Measurements from ENCODE around the gene MTIF3.

DNA sequence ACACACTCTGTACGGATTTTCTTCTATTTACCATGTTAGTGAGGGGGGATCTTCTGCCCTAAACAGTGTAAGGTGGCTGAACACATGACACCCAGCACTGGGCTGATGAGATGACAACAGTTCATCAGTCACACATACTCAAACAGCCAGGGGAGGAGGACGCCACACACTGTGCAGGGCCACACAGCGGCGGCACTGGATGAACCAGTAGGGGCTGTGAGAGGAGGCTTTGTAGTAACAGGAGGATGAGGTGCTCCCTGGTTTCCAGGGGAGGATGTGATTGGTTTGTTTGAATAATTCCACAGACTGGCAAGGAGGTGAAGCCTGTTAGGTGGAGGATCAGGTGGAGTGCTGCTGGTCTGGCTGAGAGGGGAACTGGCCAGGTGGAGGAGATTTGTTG is 42.3 kb downstream of the MTIF3 start:
- TF ChIP-seq, protein P1, sequence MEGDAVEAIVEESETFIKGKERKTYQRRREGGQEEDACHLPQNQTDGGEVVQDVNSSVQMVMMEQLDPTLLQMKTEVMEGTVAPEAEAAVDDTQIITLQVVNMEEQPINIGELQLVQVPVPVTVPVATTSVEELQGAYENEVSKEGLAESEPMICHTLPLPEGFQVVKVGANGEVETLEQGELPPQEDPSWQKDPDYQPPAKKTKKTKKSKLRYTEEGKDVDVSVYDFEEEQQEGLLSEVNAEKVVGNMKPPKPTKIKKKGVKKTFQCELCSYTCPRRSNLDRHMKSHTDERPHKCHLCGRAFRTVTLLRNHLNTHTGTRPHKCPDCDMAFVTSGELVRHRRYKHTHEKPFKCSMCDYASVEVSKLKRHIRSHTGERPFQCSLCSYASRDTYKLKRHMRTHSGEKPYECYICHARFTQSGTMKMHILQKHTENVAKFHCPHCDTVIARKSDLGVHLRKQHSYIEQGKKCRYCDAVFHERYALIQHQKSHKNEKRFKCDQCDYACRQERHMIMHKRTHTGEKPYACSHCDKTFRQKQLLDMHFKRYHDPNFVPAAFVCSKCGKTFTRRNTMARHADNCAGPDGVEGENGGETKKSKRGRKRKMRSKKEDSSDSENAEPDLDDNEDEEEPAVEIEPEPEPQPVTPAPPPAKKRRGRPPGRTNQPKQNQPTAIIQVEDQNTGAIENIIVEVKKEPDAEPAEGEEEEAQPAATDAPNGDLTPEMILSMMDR (conservative IDR thresholded peaks at IDR 0.05; ENCODE audit: low read depth, low read length): no peak
- no peak for TF ChIP-seq EZH2 (IDR thresholded peaks at IDR 0.05; ENCODE audit: borderline replicate concordance, low read depth, low read length, poor library complexity, severe bottlenecking)
